ENCODE data around the gene POLR2F. TPM values are rescaled to one million over a fixed set of nuclear protein-coding genes. Genes with fewer than 3 reads are reported as not detected.

POLR2F gene
- total RNA-seq, 1 donor from 2014 or later, result 26.9 TPM

GRCh38 chr22:37996079-37996478 lies 42.6 kb downstream of the POLR2F start:
- no peak for DNase-seq (ENCODE audit: low spot score in 2 of 2)
- FAIRE-seq, result no peak

DNA sequence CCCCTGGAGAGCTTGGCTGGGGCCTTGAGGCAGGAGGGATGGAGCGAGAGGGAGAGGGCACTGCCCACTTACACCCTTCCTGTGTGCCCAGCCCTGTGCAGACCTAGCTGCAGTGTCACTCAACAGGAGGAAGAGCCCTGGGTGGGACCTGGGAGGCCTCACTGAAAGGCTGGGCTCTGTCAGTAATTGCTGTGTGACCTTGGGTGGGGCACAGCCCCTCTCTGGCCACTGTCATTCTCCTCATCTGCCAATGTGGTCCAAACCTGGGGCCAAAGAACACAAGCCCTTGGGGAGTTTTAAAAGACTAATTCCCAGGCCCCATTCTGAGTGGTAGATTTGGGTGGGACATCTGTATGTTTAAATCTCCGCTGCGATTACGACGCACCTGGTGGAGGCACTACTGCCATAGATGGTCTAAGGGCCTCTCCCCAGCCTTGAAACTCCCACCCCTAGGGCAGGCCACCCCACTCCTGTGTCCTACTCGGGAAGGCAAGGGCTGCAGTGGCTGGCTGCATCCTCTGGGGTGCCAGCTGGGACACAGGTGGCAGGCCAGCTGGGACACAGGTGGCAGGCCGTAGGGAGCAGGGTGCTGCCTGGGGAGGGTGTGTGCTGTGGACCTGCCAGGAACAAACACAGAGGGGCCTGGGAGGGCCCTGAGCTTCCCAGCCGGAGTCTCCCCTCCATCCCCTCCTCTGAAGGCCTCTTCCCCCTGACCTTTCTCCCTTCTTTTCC lies 43.2 kb downstream of the POLR2F start:
- no peak for DNase-seq (ENCODE audit: low spot score in 2 of 2)
- no peak for FAIRE-seq

DNA sequence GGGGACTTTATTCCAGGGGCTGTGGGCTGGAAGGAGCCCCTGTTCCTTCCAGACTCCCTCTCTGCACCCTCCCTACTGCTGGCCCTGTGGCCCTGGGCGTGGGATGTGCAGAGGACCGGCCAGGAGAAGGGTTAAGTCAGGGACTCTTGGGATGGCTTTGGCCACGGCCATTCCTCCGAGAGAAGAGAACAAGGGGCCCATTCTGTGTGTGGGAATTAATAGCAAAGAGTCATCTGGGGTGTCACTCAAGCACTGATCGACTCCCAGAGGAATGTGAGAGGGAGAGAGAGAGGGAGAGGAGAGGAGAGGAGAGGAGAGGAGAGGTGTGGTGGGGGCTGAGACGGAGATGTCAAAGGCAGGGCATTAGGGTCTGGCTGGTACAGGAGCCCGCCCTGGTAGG lies 45.0 kb downstream of the POLR2F start:
- FAIRE-seq (no peak), DNase-seq (ENCODE audit: low spot score in 2 of 2) (no peak)

GRCh38 chr22:37999236-37999635 lies 45.7 kb downstream of the POLR2F start:
- no peak for FAIRE-seq

DNA sequence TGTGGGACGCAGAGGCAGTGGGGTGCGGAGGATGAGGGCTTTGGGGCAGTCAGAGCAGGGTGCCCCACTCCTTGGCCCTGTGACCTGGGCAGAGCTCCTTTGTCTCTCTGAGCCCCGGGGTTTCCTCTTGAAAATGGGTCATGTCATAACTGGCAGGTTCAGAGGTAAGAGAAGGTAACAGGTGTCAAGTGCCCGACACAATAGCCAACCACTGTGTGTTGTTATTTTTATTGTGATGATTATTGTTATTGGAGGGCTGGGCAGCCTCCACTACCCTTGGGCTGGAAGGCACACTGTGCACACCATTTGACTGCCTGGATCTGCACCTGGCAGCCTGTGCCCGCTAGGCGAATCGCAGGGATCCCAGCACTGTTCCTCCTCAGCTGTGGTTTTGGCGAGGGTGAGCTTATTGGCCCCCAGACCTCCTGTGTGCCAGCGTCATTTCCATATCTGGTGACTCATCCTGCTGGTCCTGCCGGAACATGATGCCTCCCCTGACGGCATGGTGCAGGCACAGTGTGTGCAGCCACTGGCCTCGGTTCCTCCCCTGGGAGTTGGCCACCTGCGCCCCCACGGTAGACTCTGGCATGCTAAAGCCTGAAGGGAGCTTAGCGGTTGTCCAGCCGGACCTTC lies 46.3 kb downstream of the POLR2F start:
- DNase-seq (ENCODE audit: low spot score in 2 of 2) (peak in 1 of 2 donors; percentile 66), FAIRE-seq (no peak)

More at GRCh38 chr22:37999236-37999635, 45.7 kb downstream of the POLR2F start:
- no peak for DNase-seq (ENCODE audit: low spot score in 2 of 2)

- FAIRE-seq (no peak), DNase-seq (ENCODE audit: low spot score in 2 of 2) (no peak)
Observed at GRCh38 chr22:38005943-38006342, 52.4 kb downstream of the POLR2F start.

GRCh38 chr22:38006906-38007305 lies 53.4 kb downstream of the POLR2F start:
- FAIRE-seq (no peak), DNase-seq (ENCODE audit: low spot score in 2 of 2) (no peak)

DNA sequence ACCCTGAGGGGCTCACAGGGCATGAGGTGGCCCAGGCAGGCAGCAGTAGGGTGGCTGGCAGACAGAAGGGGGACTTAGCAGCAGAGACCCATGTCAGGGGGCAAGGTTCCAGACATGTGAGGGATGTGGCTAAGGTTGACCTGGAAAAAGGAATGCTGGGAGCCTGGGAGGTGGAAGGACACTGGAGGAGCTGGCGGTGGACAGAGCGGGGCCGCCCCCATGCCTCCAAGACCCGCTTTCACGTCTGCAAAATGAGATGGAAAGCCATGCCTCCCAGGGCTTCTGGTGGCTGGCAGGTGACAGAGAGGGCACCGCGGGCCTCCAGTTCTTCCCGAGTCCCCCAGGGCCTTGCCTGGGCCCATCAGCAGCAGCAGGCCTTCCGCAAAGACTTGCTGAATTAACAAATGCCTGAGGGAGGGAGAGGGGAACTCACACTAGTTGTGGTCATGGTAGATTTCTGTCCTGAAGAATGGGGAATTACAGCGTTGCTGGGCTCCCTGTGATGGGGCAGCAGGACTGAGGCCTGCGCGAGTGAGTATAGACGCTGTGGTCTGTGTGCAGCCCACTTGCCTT lies 53.9 kb downstream of the POLR2F start:
- FAIRE-seq, result no peak

GRCh38 chr22:38009000-38009806 lies 55.7 kb downstream of the POLR2F start:
- FAIRE-seq, result no peak
- DNase-seq (ENCODE audit: low spot score in 2 of 2), result no peak

More for the DNA sequence above, 53.9 kb downstream of the POLR2F start:
- DNase-seq (ENCODE audit: low spot score in 2 of 2), result no peak

GRCh38 chr22:38012604-38013072 lies 59.1 kb downstream of the POLR2F start:
- DNase-seq (ENCODE audit: low spot score in 2 of 2), result no peak
- no peak for FAIRE-seq

DNA sequence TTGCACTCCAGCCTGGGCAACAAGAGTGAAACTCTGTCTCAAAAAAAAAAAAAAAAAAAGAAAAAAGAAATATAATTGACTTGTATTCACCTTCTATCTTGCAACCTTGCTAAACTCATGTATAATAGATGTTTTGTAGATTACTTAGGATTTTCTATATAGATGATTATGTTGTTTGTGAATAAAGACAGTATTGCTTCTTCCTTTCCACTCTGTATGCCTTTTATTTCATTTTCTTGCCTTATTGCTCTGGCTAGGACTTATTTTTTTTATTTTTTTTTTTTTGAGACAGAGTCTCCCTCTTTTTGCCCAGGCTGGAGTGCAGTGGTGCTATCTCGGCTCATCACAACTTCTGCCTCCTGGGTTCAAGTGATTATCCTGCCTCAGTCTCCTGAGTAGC lies 60.6 kb downstream of the POLR2F start:
- DNase-seq (ENCODE audit: low spot score in 2 of 2) (no peak), FAIRE-seq (no peak)

- DNase-seq (ENCODE audit: low spot score in 2 of 2) (peak; percentile 79 to 82), FAIRE-seq (no peak)
Observed at GRCh38 chr22:38016182-38017151, 63.0 kb downstream of the POLR2F start.

DNA sequence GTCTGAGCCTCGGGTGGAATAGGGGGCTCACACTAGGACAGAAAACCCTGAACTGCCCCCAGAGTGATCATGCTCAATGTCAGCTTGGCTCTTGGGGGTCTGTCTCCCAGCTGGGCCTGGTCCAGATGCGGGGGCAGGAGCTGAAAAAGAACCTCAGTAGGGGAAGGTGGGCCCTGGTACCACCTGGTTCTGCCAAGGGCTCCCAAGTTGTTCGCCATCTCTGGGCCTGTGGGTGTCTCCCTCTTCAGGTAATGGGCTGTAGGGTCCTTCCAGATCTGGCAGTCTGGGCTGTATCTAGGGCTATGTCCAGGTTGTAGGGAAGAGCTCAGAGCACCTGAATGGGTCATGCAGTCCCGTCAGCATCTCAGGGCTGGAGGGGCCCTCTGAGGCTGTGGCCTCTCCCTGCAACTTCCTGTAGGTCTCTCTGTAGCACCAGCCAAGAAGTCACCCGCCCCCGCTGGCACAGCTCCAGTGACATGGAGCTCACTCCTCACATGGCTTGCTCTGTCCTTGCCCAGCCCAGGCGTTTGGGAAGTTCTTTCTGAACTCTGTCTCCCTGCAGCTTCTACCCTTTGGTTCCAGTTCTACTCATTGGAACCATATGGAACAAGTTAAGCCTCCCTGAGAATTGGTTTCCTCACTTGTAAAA lies 63.9 kb downstream of the POLR2F start:
- FAIRE-seq, result no peak
- peak; percentile 69 to 72 for DNase-seq (ENCODE audit: low spot score in 2 of 2)

DNA sequence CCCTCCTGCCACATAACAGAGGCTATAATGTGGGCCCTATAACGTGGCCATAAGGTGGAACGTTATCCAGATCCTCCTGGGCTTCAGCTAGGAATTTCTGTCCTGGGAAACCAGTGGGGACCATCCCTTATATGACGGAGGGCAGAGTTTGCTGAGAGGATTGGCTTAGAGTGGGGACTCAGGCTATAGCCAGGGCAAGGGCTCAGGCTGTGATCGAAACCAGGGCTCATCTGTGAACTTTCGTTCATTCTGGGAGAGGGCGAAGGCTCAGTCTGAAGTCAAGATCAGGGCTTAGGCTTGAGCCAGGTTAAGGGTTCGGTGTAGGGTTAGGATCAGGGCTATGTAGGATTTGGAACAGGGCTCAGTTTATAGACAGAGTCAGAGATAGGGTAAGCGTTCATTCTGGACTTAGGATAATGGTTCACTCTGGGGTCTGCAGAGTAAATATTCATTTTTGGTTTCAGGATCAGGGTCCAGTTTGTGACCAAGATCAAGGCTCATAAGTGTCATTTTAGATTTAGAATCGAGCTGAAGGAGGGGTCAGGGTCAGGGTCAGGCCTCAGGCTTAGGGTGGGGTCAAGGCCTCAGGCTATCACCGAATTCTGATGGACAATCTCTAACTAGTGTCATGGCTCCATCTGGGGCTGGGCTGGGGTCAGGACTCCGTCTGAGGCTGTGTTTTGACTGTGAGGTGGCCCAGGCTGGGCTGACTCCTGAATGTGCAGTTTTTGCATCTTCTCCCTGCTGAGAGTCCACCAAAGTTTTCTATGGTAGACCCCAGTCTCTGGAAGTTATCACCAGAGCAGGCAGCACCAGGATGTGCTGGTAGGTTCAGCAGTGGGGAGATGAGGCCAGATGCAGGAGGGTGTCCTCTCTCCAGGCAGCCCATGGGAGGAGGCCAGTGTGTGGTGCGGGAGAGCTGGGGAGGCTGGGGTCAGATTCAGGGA lies 64.7 kb downstream of the POLR2F start:
- DNase-seq (ENCODE audit: low spot score in 2 of 2), result no peak
- FAIRE-seq, result no peak

Data from frontal cortex (tissue), 4 donors.